Sigmoid colon (tissue), 4 donors: ENCODE results near the gene AGPAT2.

Source experiments
- CTCF ChIP-seq, 4 experiments: fragments of 450-650 bp in 3 of 4; fragments of 200-600 bp in 1 of 4; IDR thresholded peaks; one replicate each; pipeline ENCODE4 v1.5.1; 2016 to 2019; ENCODE audit warnings: antibody characterized with exemption in 4 of 4, mild to moderate bottlenecking in 3 of 4, moderate library complexity in 2 of 4
- EP300 ChIP-seq, 4 donors: sonication (generic); formaldehyde crosslinking; IDR thresholded peaks; one replicate each; pipeline ENCODE4 v1.6.1; 2017; ENCODE audit warnings: antibody characterized with exemption in 4 of 4
- POLR2A ChIP-seq, 2 donors: fragments of 450-650 bp; IDR thresholded peaks; one replicate each; pipeline ENCODE4 v1.6.1; 2016; ENCODE audit warnings: antibody characterized with exemption in 2 of 2, mild to moderate bottlenecking in 2 of 2, moderate library complexity in 2 of 2
- POLR2AphosphoS5 ChIP-seq, 4 donors: sonication (generic); formaldehyde crosslinking; IDR thresholded peaks; one replicate each; pipeline ENCODE4 v1.6.1; 2017; ENCODE audit warnings: antibody characterized with exemption in 4 of 4

- TF ChIP-seq CTCF (IDR thresholded peaks at IDR 0.05) (no peak), POLR2A (IDR thresholded peaks at IDR 0.05) (no peak), EP300 (IDR thresholded peaks at IDR 0.05) (no peak), POLR2AphosphoS5 (IDR thresholded peaks at IDR 0.05) (no peak)
These were observed 24.8 kb upstream of the AGPAT2 start, which contains the start of gene DIPK1B for GRCh38 chr9:136711751-136712689.
